ENCODE data around the gene TLE3. TPM values are rescaled to one million over a fixed set of nuclear protein-coding genes. Genes with fewer than 3 reads are reported as not detected.
A peak's percentile ranks its signal among the peaks of the same experiment; 100 is the strongest.

Gene TLE3
- polyA plus RNA-seq: 10 to 100 TPM in 1 of 3 donors, 1 to 10 TPM in 1, under 1 TPM in 1; 0.06 to 18.6 (median 3.9) TPM

- H3K9me3 Mint-ChIP-seq: no peaks in the 10 kb centered on the region
- peaks cover 5 to 23% (median 11%) of the 10 kb centered on the region in 3 donors for H3K36me3 Mint-ChIP-seq
- peaks cover 21 to 54% (median 40%) of the 10 kb centered on the region in 3 donors for H3K27me3 Mint-ChIP-seq (ENCODE audit: low read depth in 3 of 3)
- peak within 1 kb of the TSS; percentile 96 to 100 (median 97) for H3K27ac Mint-ChIP-seq
- peaks cover 55 to 68% of the 10 kb centered on the region in 2 donors for H3K4me1 Mint-ChIP-seq
- DNase-seq: peak; percentile 97 to 98 (median 97)
- peak within 1 kb of the TSS; percentile 91 to 100 (median 94) for H3K4me3 Mint-ChIP-seq
These were observed at the start of gene TLE3 for GRCh38 chr15:70097321-70098152. TSS of gene TLE3 (minus strand) at chr15:70097917. CDS start at chr15:70096798, 1,119 bp downstream.

- Mint-ChIP-seq H3K27me3 (ENCODE audit: low read depth in 3 of 3) (peaks cover 9 to 37% (median 33%) of the 10 kb centered on the region in 3 donors), H3K27ac (no peak overlapping the region), H3K4me3 (no peak overlapping the region), H3K4me1 (peaks cover 22 to 24% of the 10 kb centered on the region in 2 donors), H3K36me3 (peaks cover 0 to 4% (median 0%) of the 10 kb centered on the region in 3 donors), H3K9me3 (no peaks in the 10 kb centered on the region)
- no peak for DNase-seq
These were observed 49.6 kb upstream of the TLE3 start for GRCh38 chr15:70147178-70147760.

GRCh38 chr15:70146771-70147170 lies 49.1 kb upstream of the TLE3 start:
- H3K27me3 Mint-ChIP-seq (ENCODE audit: low read depth in 3 of 3): peaks cover 11 to 40% (median 38%) of the 10 kb centered on the region in 3 donors

GRCh38 chr15:70146162-70146561 lies 48.4 kb upstream of the TLE3 start:
- DNase-seq: no peak
- Mint-ChIP-seq H3K9me3 (no peaks in the 10 kb centered on the region), H3K4me3 (no peak overlapping the region), H3K4me1 (peaks cover 22 to 24% of the 10 kb centered on the region in 2 donors), H3K36me3 (peaks cover 0 to 4% (median 0%) of the 10 kb centered on the region in 3 donors), H3K27me3 (ENCODE audit: low read depth in 3 of 3) (peaks cover 11 to 41% (median 39%) of the 10 kb centered on the region in 3 donors), H3K27ac (no peak overlapping the region)

More at GRCh38 chr15:70146771-70147170, 49.1 kb upstream of the TLE3 start:
- DNase-seq: no peak
- peaks cover 22 to 24% of the 10 kb centered on the region in 2 donors for H3K4me1 Mint-ChIP-seq
- no peaks in the 10 kb centered on the region for H3K9me3 Mint-ChIP-seq
- H3K27ac Mint-ChIP-seq: no peak overlapping the region
- H3K4me3 Mint-ChIP-seq: no peak overlapping the region
- H3K36me3 Mint-ChIP-seq: peaks cover 0 to 4% (median 0%) of the 10 kb centered on the region in 3 donors

- peaks cover 0 to 4% (median 3%) of the 10 kb centered on the region in 3 donors for H3K36me3 Mint-ChIP-seq
- peaks cover 25 to 27% of the 10 kb centered on the region in 2 donors for H3K4me1 Mint-ChIP-seq
- no peak overlapping the region for H3K4me3 Mint-ChIP-seq
- peaks cover 13 to 46% (median 44%) of the 10 kb centered on the region in 3 donors for H3K27me3 Mint-ChIP-seq (ENCODE audit: low read depth in 3 of 3)
- no peak overlapping the region for H3K27ac Mint-ChIP-seq
- H3K9me3 Mint-ChIP-seq: no peaks in the 10 kb centered on the region
- no peak for DNase-seq
These were observed 47.5 kb upstream of the TLE3 start for GRCh38 chr15:70145261-70145660.

GRCh38 chr15:70142322-70143191 lies 44.8 kb upstream of the TLE3 start:
- peak overlapping the region; percentile 22 to 57 (median 49) for H3K4me3 Mint-ChIP-seq

GRCh38 chr15:70142072-70142321 lies 44.3 kb upstream of the TLE3 start:
- H3K9me3 Mint-ChIP-seq: peaks cover 0 to 3% (median 0%) of the 10 kb centered on the region in 6 donors
- H3K27me3 Mint-ChIP-seq (ENCODE audit: low read depth in 3 of 3): peaks cover 13 to 43% (median 28%) of the 10 kb centered on the region in 3 donors
- H3K36me3 Mint-ChIP-seq: peaks cover 0 to 5% (median 3%) of the 10 kb centered on the region in 3 donors
- H3K4me3 Mint-ChIP-seq: peak overlapping the region; percentile 36 to 57 (median 52)
- H3K4me1 Mint-ChIP-seq: peaks cover 25 to 27% of the 10 kb centered on the region in 2 donors
- H3K27ac Mint-ChIP-seq: peak overlapping the region in 1 of 6 donors; percentile 27
- peak in 2 of 3 donors; percentile 23 to 33 for DNase-seq

More at GRCh38 chr15:70142322-70143191, 44.8 kb upstream of the TLE3 start:
- H3K9me3 Mint-ChIP-seq: peaks cover 0 to 3% (median 0%) of the 10 kb centered on the region in 6 donors
- peaks cover 25 to 27% of the 10 kb centered on the region in 2 donors for H3K4me1 Mint-ChIP-seq
- peak in 2 of 3 donors; percentile 10 to 15 for DNase-seq
- peak overlapping the region in 1 of 6 donors; percentile 27 for H3K27ac Mint-ChIP-seq
- H3K36me3 Mint-ChIP-seq: peaks cover 0 to 5% (median 3%) of the 10 kb centered on the region in 3 donors
- H3K27me3 Mint-ChIP-seq (ENCODE audit: low read depth in 3 of 3): peaks cover 13 to 43% (median 34%) of the 10 kb centered on the region in 3 donors

GRCh38 chr15:70141376-70142071 lies 43.8 kb upstream of the TLE3 start:
- H3K27ac Mint-ChIP-seq: peak overlapping the region in 4 of 6 donors; percentile 26 to 75 (median 46)
- DNase-seq: no peak
- peaks cover 25 to 27% of the 10 kb centered on the region in 2 donors for H3K4me1 Mint-ChIP-seq
- peak overlapping the region; percentile 54 to 75 (median 72) for H3K4me3 Mint-ChIP-seq
- H3K27me3 Mint-ChIP-seq (ENCODE audit: low read depth in 3 of 3): peaks cover 15 to 40% (median 25%) of the 10 kb centered on the region in 3 donors
- H3K9me3 Mint-ChIP-seq: peaks cover 0 to 3% (median 0%) of the 10 kb centered on the region in 6 donors
- peaks cover 0 to 5% (median 3%) of the 10 kb centered on the region in 3 donors for H3K36me3 Mint-ChIP-seq

GRCh38 chr15:70140543-70141375 lies 43.0 kb upstream of the TLE3 start:
- Mint-ChIP-seq H3K9me3 (peaks cover 0 to 3% (median 0%) of the 10 kb centered on the region in 6 donors), H3K36me3 (peaks cover 0 to 5% (median 3%) of the 10 kb centered on the region in 3 donors), H3K4me3 (peak overlapping the region; percentile 54 to 75 (median 72)), H3K27ac (peak overlapping the region in 4 of 6 donors; percentile 26 to 75 (median 46)), H3K27me3 (ENCODE audit: low read depth in 3 of 3) (peaks cover 15 to 41% (median 20%) of the 10 kb centered on the region in 3 donors), H3K4me1 (peaks cover 25 to 27% of the 10 kb centered on the region in 2 donors)
- peak; percentile 25 to 42 (median 30) for DNase-seq

GRCh38 chr15:70140025-70140542 lies 42.4 kb upstream of the TLE3 start:
- Mint-ChIP-seq H3K27me3 (ENCODE audit: low read depth in 3 of 3) (peaks cover 15 to 41% (median 17%) of the 10 kb centered on the region in 3 donors), H3K4me3 (no peak overlapping the region), H3K27ac (no peak overlapping the region), H3K9me3 (peaks cover 0 to 3% (median 0%) of the 10 kb centered on the region in 6 donors), H3K4me1 (peaks cover 25 to 27% of the 10 kb centered on the region in 2 donors), H3K36me3 (peaks cover 0 to 5% (median 3%) of the 10 kb centered on the region in 3 donors)
- no peak for DNase-seq

- H3K36me3 Mint-ChIP-seq: peaks cover 0 to 5% (median 3%) of the 10 kb centered on the region in 3 donors
- peaks cover 25 to 27% of the 10 kb centered on the region in 2 donors for H3K4me1 Mint-ChIP-seq
- no peak for DNase-seq
- peaks cover 11 to 28% (median 15%) of the 10 kb centered on the region in 3 donors for H3K27me3 Mint-ChIP-seq (ENCODE audit: low read depth in 3 of 3)
- peaks cover 0 to 4% (median 0%) of the 10 kb centered on the region in 6 donors for H3K9me3 Mint-ChIP-seq
- H3K4me3 Mint-ChIP-seq: no peak overlapping the region
- no peak overlapping the region for H3K27ac Mint-ChIP-seq
These were observed 40.2 kb upstream of the TLE3 start for GRCh38 chr15:70137967-70138366.

Data from immature natural killer cell (primary cell).